PC-3 (cell line): ENCODE data around the gene TLE5. TPM values are rescaled to one million over a fixed set of nuclear protein-coding genes. Genes with fewer than 3 reads are reported as not detected.
"Not testable (repeated sequence)": the region's sequence is repeated elsewhere in the genome, so short reads cannot be mapped to it uniquely, and the experiment has no call there.

Source experiments
- ATAC-seq: fragments of 200-7000 bp; cut with Tn5 transposase; 2 replicates; pipeline ENCODE4 v1.9.1; 2020; ENCODE audit warnings: mild to moderate bottlenecking, moderate library complexity
- BruUV-seq: library from RNA; stranded (reverse); fragments of 400-500 nt; replicated peaks from 2 replicates; lab custom pipeline; 2021; lab: Mats Ljungman, UMichigan
- CTCF ChIA-PET: fragments of 300-600 bp; sonication (Branson Sonifier 250); formaldehyde crosslinking; loops from one replicate; lab custom pipeline; 2022; ENCODE audit warnings: antibody characterized with exemption; lab: Charles Lee
- POLR2A ChIA-PET: fragments of 300-600 bp; sonication (Branson Sonifier 250); formaldehyde crosslinking; loops from one replicate; lab custom pipeline; 2022; ENCODE audit warnings: antibody characterized with exemption; ENCODE audit not compliant: unreplicated experiment; lab: Charles Lee
- DNase-seq: peaks from one replicate; pipeline ENCODE4 v3.0.0-alpha.2; 2015
- H2AFZ ChIP-seq: fragments of 300-600 bp; sonication (generic); 2 replicates; pipeline ENCODE4 v1.6.0; 2016; ENCODE audit warnings: antibody characterized with exemption, low read length
- H3F3A ChIP-seq: fragments of 300-600 bp; sonication (generic); one replicate; pipeline ENCODE4 v1.6.0; 2017; ENCODE audit warnings: antibody characterized with exemption, low read length, control low read depth, mild to moderate bottlenecking; ENCODE audit not compliant: unreplicated experiment
- H3K27ac ChIP-seq: fragments of 300-600 bp; sonication (generic); 2 replicates; pipeline ENCODE4 v1.5.1; 2016; ENCODE audit warnings: mild to moderate bottlenecking, low read length
- H3K27me3 ChIP-seq: fragments of 300-600 bp; sonication (generic); 2 replicates; pipeline ENCODE4 v1.6.1; 2016; ENCODE audit warnings: low read length, mixed read lengths
- H3K36me3 ChIP-seq: fragments of 300-600 bp; sonication (generic); 2 replicates; pipeline ENCODE4 v1.6.1; 2016; ENCODE audit warnings: low read depth, mixed run types, low read length, mixed read lengths
- H3K4me1 ChIP-seq: fragments of 300-600 bp; sonication (generic); 2 replicates; pipeline ENCODE4 v1.5.1; 2016; ENCODE audit warnings: low read length; ENCODE audit not compliant: insufficient read depth
- H3K4me2 ChIP-seq: fragments of 300-600 bp; sonication (generic); 2 replicates; pipeline ENCODE4 v1.6.0; 2016; ENCODE audit warnings: low read length
- H3K4me3 ChIP-seq: fragments of 300-600 bp; sonication (generic); 2 replicates; pipeline ENCODE4 v1.5.1; 2016; ENCODE audit warnings: mild to moderate bottlenecking, low read length, mixed read lengths
- H3K79me2 ChIP-seq: fragments of 300-600 bp; sonication (generic); 2 replicates; pipeline ENCODE4 v1.6.1; 2017; ENCODE audit warnings: low read length, mixed read lengths
- H3K9ac ChIP-seq: fragments of 300-600 bp; sonication (generic); 2 replicates; pipeline ENCODE4 v1.6.0; 2016; ENCODE audit warnings: mild to moderate bottlenecking, low read length
- H3K9me2 ChIP-seq: fragments of 300-600 bp; sonication (generic); replicated peaks from 2 replicates; pipeline ENCODE4 v1.6.1; 2016; ENCODE audit warnings: mixed run types, low read length, mixed read lengths
- H3K9me3 ChIP-seq: fragments of 300-600 bp; sonication (generic); 2 replicates; pipeline ENCODE4 v1.6.1; 2016; ENCODE audit warnings: low read length, mixed read lengths
- H4K20me1 ChIP-seq: fragments of 300-600 bp; sonication (generic); 2 replicates; pipeline ENCODE4 v1.6.1; 2016; ENCODE audit warnings: low read length, mixed read lengths
- EZH2 ChIP-seq: fragments of 300-600 bp; sonication (generic); IDR thresholded peaks from one replicate; pipeline ENCODE4 v1.6.1; 2017; ENCODE audit warnings: antibody characterized with exemption, mild to moderate bottlenecking, low read length; ENCODE audit not compliant: unreplicated experiment
- EZH2phosphoT487 ChIP-seq: fragments of 300-600 bp; sonication (generic); IDR thresholded peaks from 2 replicates; pipeline ENCODE4 v1.6.1; 2018; ENCODE audit warnings: mild to moderate bottlenecking, antibody characterized with exemption, low read length, borderline replicate concordance
- intact Hi-C: fragments of 100-400 bp; cut with micrococcal nuclease; formaldehyde crosslinking; loops from 2 replicates; pipeline ENCODE4 v1.9.0; 2023
- total RNA-seq: library from RNA; depleted of rRNA; stranded (reverse); fragments of >200 nt; gene quantifications from 2 replicates; pipeline ENCODE4 v1.2.3, GENCODE V29; 2014
- TF ChIP-seq, protein P1 (sequence below): fragments of 300-600 bp; sonication (generic); conservative IDR thresholded peaks from 2 replicates; pipeline ENCODE4 v1.5.1; 2017; ENCODE audit warnings: antibody characterized with exemption, low read depth, mild to moderate bottlenecking, low read length

Gene TLE5
- total RNA-seq, 1 experiment from 2014 or later: 351 TPM

- CTCF ChIA-PET: interaction anchor here (1.2 kb wide), 1 partner anchor 88 kb away, joined by 5 read pairs; no protein-coding TSS in a partner anchor
- H3K27ac ChIP-seq: no peak overlapping the region
- H3K4me3 ChIP-seq: no peak overlapping the region
- H3K9me2 ChIP-seq: no peaks in the 10 kb centered on the region
- intact Hi-C loops: no loop called here
- H3F3A ChIP-seq: no peaks in the 10 kb centered on the region
- H3K27me3 ChIP-seq: no peaks in the 10 kb centered on the region
- H2AFZ ChIP-seq: no peak overlapping the region
- DNase-seq: no peak
- TF ChIP-seq EZH2phosphoT487: no peak
- TF ChIP-seq, protein P1, sequence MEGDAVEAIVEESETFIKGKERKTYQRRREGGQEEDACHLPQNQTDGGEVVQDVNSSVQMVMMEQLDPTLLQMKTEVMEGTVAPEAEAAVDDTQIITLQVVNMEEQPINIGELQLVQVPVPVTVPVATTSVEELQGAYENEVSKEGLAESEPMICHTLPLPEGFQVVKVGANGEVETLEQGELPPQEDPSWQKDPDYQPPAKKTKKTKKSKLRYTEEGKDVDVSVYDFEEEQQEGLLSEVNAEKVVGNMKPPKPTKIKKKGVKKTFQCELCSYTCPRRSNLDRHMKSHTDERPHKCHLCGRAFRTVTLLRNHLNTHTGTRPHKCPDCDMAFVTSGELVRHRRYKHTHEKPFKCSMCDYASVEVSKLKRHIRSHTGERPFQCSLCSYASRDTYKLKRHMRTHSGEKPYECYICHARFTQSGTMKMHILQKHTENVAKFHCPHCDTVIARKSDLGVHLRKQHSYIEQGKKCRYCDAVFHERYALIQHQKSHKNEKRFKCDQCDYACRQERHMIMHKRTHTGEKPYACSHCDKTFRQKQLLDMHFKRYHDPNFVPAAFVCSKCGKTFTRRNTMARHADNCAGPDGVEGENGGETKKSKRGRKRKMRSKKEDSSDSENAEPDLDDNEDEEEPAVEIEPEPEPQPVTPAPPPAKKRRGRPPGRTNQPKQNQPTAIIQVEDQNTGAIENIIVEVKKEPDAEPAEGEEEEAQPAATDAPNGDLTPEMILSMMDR: no peak
- TF ChIP-seq EZH2: no peak
- H3K79me2 ChIP-seq: no peaks in the 10 kb centered on the region
- peaks cover 13% of the 10 kb centered on the region for H3K4me1 ChIP-seq
- POLR2A ChIA-PET: no interaction called here
- no peak overlapping the region for H3K9ac ChIP-seq
- no peaks in the 10 kb centered on the region for H4K20me1 ChIP-seq
- no peak for ATAC-seq
- BruUV-seq: no TSS peak
- no peak overlapping the region for H3K4me2 ChIP-seq
- no peaks in the 10 kb centered on the region for H3K36me3 ChIP-seq
- H3K9me3 ChIP-seq: no peaks in the 10 kb centered on the region
These were observed 24.1 kb downstream of the TLE5 start for GRCh38 chr19:3038214-3038613.

DNA sequence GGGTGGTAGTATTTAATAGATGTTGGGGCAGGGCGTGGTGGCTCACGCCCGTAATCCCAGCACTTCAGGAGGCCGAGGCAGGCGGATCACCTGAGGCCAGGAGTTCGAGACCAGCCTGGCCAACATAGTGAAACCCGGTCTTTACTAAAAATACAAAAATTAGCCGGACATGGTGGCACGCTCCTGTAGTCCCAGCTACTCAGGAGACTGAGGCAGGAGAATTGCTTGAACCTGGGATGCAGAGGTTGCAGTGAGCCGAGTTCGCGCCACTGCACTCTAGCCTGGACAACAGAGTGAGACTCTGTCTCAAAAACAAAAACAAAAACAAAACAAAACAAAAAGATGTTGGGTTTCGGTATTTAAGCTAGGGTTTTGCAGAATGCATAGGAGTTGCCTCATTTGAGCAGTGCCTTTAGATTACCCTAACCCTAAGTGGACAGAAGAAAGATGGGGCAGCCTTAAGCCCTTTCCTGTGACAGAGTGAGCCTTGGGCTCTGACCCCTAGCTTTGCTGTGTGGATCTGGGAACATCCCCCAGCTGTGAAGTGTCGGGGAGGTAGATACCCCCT, 25.2 kb downstream of the TLE5 start:
- H3K27me3 ChIP-seq, H4K20me1 ChIP-seq, ATAC-seq, H3K9me3 ChIP-seq, POLR2A ChIA-PET, intact Hi-C loops, DNase-seq, H3F3A ChIP-seq, H3K27ac ChIP-seq, H3K36me3 ChIP-seq, H3K9ac ChIP-seq, H3K79me2 ChIP-seq, H2AFZ ChIP-seq, H3K9me2 ChIP-seq, BruUV-seq: not testable (repeated sequence)
- peak overlapping the region; percentile 100 for H3K4me2 ChIP-seq
- CTCF ChIA-PET: interaction anchor here (1.2 kb wide), 1 partner anchor 87 kb away, joined by 5 read pairs; no protein-coding TSS in a partner anchor
- peaks cover 13% of the 10 kb centered on the region for H3K4me1 ChIP-seq
- peak overlapping the region; percentile 85; the same call in 1 of the 2 replicates for H3K4me3 ChIP-seq

- ChIA-PET POLR2A (interaction anchor here (0.5 to 1.2 kb wide), 8 partner anchors 15 to 136 kb away, joined by 3 to 8 read pairs (median 5); partner anchors contain the start of gene ZNF57), CTCF (interaction anchor here (0.6 to 0.8 kb wide), 2 partner anchors 20 to 83 kb away, joined by 3 read pairs; no protein-coding TSS in a partner anchor)
- peaks cover 13% of the 10 kb centered on the region for H3K4me1 ChIP-seq
- H3K4me3 ChIP-seq: peak overlapping the region; percentile 85
- H3K27me3 ChIP-seq: no peaks in the 10 kb centered on the region
- peak; percentile 84 for DNase-seq
- peak overlapping the region; percentile 98 for H2AFZ ChIP-seq
- H3K27ac ChIP-seq: peak overlapping the region; percentile 62
- no peaks in the 10 kb centered on the region for H3K9me3 ChIP-seq
- no peaks in the 10 kb centered on the region for H3K79me2 ChIP-seq
- H3K4me2 ChIP-seq: peak overlapping the region; percentile 100
- no peaks in the 10 kb centered on the region for H3K36me3 ChIP-seq
- H4K20me1 ChIP-seq: no peaks in the 10 kb centered on the region
- peak; percentile 75 for ATAC-seq
- TF ChIP-seq EZH2: no peak
- TF ChIP-seq, protein P1: peak; percentile 34; the same call in 1 of the 2 replicates
- H3K9me2 ChIP-seq: no peaks in the 10 kb centered on the region
- intact Hi-C loops: no loop called here
- no peaks in the 10 kb centered on the region for H3F3A ChIP-seq
- peak overlapping the region; percentile 92 for H3K9ac ChIP-seq
- BruUV-seq: no TSS peak
These were observed 25.9 kb downstream of the TLE5 start for GRCh38 chr19:3036119-3036976.
